LNCAP (cell line): ENCODE data around the gene POU6F1.

Experiments
- TF ChIP-seq, protein P1 (sequence below): fragments of 450-650 bp; IDR thresholded peaks from 2 replicates; pipeline ENCODE4 v1.5.1; 2017; ENCODE audit warnings: mild to moderate bottlenecking

POU6F1 gene, protein sequence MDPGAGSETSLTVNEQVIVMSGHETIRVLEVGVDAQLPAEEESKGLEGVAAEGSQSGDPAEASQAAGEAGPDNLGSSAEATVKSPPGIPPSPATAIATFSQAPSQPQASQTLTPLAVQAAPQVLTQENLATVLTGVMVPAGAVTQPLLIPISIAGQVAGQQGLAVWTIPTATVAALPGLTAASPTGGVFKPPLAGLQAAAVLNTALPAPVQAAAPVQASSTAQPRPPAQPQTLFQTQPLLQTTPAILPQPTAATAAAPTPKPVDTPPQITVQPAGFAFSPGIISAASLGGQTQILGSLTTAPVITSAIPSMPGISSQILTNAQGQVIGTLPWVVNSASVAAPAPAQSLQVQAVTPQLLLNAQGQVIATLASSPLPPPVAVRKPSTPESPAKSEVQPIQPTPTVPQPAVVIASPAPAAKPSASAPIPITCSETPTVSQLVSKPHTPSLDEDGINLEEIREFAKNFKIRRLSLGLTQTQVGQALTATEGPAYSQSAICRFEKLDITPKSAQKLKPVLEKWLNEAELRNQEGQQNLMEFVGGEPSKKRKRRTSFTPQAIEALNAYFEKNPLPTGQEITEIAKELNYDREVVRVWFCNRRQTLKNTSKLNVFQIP

DNA sequence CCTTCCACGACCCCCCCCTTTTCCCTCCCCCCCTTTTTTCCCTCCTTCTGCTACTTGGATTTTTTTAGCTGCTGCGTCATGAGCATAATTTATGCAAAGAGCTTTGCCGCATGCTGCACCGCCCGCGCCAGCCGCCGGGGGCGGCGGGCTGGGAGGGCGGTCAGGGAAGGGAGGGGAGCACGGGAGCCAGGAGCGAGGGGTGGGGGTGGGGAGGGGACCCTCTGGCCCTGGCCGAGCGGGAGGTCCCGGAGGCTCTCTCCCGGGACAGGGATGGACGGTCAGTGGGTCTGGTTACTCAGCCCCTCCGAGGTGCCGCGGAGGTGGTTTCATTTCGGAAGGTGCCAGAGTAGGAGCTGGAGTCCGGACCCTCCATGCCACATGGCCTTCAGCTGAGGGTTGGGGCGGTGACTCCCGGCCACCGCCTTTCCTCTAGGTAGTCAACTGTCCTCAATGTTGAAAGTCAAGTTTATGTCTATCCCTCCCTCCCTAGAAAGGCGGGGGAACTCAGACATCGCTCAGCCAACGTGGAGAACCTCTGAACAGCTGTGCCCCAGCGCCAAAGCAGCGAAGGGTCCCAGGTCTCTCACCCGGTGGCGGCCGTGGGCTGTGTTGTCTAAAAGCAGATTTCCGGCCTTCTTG lies at the start of gene POU6F1:
Gene POU6F1, minus strand, starts transcription at position 95 of the 639 bp plus-strand sequence. CDS start 11,226 bp downstream, outside the sequence.
- TF ChIP-seq, protein P1, sequence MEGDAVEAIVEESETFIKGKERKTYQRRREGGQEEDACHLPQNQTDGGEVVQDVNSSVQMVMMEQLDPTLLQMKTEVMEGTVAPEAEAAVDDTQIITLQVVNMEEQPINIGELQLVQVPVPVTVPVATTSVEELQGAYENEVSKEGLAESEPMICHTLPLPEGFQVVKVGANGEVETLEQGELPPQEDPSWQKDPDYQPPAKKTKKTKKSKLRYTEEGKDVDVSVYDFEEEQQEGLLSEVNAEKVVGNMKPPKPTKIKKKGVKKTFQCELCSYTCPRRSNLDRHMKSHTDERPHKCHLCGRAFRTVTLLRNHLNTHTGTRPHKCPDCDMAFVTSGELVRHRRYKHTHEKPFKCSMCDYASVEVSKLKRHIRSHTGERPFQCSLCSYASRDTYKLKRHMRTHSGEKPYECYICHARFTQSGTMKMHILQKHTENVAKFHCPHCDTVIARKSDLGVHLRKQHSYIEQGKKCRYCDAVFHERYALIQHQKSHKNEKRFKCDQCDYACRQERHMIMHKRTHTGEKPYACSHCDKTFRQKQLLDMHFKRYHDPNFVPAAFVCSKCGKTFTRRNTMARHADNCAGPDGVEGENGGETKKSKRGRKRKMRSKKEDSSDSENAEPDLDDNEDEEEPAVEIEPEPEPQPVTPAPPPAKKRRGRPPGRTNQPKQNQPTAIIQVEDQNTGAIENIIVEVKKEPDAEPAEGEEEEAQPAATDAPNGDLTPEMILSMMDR: no peak

DNA sequence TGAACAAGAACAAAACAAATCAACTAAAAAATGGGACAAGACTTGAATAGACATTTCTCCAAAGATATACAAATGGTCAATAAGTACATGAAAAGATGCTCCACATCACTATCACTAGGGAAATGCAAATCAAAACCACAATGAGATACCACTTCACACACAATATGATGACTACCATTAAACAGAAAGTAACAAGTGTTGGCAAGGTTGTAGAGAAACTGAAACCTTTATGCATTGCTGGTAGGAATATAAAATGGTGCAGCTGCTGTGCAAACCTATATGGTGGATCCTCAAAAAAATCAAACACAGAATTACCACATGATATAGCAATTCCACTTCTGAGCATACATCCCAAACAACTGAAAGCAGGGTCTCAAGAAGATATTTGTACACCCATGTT lies 47.2 kb upstream of the POU6F1 start:
- TF ChIP-seq, protein P1: no peak

DNA sequence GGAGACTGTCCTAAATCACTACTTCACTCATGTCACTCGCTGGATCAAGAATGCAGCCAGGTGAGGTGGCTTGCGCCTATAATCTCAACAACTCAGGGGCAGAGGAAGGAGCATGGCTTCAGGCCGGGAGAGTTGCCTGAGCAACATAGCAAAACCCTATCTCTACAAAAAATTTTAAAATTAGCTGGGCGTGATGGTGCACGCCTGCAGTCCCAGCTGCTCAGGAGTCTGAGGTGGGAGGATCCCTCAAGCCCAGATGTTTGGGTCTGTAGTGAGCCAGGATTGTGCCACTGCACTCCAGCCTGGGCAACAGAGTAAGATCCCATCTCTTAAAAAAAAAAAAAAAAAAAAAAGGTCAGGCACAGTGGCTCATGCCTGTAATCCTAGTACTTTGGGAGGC lies 46.4 kb upstream of the POU6F1 start:
- TF ChIP-seq, protein P1: no peak

DNA sequence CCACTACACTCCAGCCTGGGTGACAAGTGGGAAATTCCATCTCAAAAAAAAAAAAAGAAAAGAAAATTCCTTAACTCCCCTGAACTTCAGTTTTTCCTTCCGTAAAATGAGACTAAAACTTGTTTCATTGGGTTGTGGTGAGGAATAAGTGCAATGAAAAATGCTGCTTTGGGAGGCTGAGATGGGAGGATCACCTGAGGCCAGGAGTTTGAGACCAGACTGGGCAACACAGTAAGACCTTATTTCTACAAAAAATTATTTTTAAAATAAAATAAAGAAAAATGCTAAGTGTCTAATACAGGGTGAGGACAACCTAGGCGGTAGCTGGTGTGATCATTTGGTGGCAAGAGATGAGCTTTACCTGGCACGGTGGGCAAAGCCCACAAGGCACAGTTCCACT lies 45.5 kb upstream of the POU6F1 start:
- TF ChIP-seq, protein P1: no peak

DNA sequence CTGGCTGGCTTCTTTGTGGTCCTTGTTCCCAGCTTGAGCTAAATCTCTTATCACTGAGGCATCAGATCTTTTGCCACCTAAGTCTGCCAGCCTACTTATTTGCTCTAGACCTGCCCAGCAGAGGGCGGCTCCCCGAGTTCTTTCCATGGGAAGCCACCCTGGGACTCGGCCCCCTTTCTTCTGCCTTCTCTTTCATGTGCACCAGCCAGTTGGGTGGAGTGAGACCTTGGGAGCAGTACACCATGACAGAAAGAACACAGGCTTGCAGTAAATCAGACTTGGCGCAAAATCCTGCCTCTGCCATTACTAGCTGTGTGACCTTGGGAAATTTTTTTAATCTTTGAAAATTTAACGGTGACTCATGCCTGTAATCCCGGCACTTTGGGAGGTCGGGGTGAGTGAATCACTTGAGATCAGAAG lies 44.9 kb upstream of the POU6F1 start:
- TF ChIP-seq, protein P1: peak; percentile 47

DNA sequence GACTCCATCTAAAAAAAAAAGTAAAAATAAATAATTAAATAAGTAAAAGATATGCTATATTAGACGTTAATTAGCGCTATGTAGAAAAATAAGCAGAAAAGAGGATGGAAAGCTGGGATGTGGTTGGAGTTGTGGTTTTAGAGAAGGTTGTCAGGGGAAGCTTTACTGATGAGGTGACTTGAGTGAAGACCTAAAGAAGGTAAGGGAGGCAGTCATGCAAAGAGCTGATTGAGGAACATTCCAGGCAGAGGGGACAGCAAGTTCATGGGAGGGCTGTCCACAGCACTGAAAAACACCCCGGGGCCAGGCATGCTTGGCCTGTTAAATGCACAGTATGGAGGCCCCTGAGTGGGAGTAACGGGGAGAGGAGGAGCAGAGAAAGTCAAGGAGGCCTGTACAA lies 36.7 kb upstream of the POU6F1 start:
- TF ChIP-seq, protein P1: no peak

DNA sequence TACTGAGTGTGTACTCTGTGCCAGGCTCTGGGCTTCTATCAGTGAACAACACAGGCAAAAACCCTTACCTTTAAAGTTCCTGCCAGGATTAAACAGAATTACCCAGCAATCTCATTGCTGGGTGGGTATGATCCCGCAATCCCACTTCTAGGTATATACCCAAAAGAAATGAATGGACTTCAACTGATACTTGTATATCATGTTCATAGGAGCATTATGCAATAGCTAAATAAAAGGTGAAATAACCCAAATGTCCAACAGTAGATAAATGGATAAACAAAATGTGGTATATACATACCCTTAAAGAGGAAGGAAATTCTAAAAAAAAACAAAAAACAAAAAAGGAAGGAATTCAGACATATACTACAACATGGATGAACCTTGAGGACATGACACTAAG lies 35.4 kb upstream of the POU6F1 start:
- TF ChIP-seq, protein P1: no peak
